Choroid plexus epithelial cell (primary cell): ENCODE results near the gene CTTNBP2NL.
"Not testable (repeated sequence)": the region's sequence is repeated elsewhere in the genome, so short reads cannot be mapped to it uniquely, and the experiment has no call there.

Experiments
- DNase-seq: peaks from one replicate; pipeline ENCODE4 v3.0.0-alpha.2; 2010; ENCODE audit warnings: low read depth
- H3K4me3 ChIP-seq: 2 replicates; pipeline ENCODE4 v1.5.1; 2011; ENCODE audit warnings: low read depth, mild to moderate bottlenecking, control low read depth, low read length, moderate library complexity
- CTCF ChIP-seq: conservative IDR thresholded peaks from 2 replicates; pipeline ENCODE4 v1.5.1; 2011; ENCODE audit warnings: low read depth, mild to moderate bottlenecking, control low read depth, inconsistent platforms, low read length, moderate library complexity

The CTTNBP2NL gene

GRCh38 chr1:112386731-112387346, 9.2 kb upstream of the CTTNBP2NL start:
- TF ChIP-seq CTCF: no peak
- DNase-seq: no peak
- no peak overlapping the region for H3K4me3 ChIP-seq

GRCh38 chr1:112387807-112388206, 8.2 kb upstream of the CTTNBP2NL start:
- no peak for TF ChIP-seq CTCF
- H3K4me3 ChIP-seq: no peak overlapping the region

GRCh38 chr1:112388436-112388835, 7.6 kb upstream of the CTTNBP2NL start:
- H3K4me3 ChIP-seq: no peak overlapping the region
- TF ChIP-seq CTCF: no peak
- DNase-seq: peak; percentile 36

More at GRCh38 chr1:112387807-112388206, 8.2 kb upstream of the CTTNBP2NL start:
- DNase-seq: no peak

DNA sequence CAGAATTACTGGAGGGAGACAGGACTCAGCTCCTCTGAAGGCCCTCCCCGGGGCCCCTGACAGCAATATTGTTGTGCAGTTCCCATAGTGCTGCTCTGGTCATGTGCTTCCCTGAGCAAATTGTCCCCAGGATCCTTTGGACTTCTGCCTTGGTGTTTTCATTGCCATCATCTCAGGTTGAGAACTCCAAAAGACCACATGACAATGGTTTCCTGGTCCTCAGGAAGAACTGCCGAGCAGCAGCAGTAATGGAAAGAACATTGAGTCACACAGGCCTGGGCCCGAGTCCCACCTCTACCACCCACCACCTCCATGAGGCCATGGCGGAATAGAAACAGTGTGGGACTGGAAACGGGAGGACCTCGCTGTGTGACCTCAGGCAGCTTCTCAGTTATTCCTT, 6.3 kb upstream of the CTTNBP2NL start:
- H3K4me3 ChIP-seq: no peak overlapping the region
- no peak for DNase-seq
- TF ChIP-seq CTCF: no peak

DNA sequence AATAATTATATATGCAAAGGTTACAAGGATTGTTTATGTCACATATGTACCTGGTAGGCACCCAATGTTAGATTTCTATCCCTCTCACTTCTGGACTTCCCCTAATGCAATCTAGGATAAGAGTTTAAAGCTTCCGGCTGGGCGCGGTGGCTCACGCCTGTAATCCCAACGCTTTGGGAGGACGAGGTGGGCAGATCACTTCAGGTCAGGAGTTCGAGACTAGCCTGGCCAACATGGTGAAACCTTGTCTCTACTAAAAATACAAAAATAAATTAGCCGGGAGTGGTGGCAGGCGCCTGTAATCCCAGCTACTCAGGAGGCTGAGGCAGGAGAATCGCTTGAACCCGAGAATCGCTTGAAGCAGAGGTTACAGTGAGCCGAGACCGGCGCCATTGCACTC, 5.7 kb upstream of the CTTNBP2NL start:
- not testable (repeated sequence) for DNase-seq
- peak overlapping the region; percentile 59 for H3K4me3 ChIP-seq

- peak; percentile 95 for DNase-seq
- TF ChIP-seq CTCF: peak; percentile 94
- peak overlapping the region; percentile 59 for H3K4me3 ChIP-seq
Measured at GRCh38 chr1:112390775-112391602, 5.0 kb upstream of the CTTNBP2NL start.

DNA sequence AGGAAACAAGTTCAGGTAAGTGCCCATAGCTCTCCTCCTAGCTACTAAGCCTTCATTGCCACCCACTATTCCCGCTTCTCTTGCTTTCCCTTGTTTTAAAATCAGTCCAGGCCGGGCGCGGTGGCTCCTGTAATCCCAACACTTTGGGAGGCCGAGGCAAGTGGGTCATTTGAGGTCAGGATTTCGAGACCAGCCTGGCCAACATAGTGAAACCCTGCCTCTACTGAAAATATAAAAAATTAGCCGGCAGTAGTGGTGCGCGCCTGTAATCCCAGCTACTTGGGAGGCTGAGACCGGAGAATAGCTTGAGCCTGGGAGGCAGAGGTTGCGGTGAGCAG, 4.4 kb upstream of the CTTNBP2NL start:
- no peak for TF ChIP-seq CTCF
- DNase-seq: no peak
- H3K4me3 ChIP-seq: no peak overlapping the region
